DMS 273 (cell line): ENCODE data around the gene ST6GAL1.
A peak's percentile ranks its signal among the peaks of the same experiment; 100 is the strongest.

Experiments
- DNase-seq: peaks from one replicate; lab custom pipeline; 2025; ENCODE audit not compliant: unreplicated experiment; lab: John Stamatoyannopoulos, UW

Gene ST6GAL1

DNA sequence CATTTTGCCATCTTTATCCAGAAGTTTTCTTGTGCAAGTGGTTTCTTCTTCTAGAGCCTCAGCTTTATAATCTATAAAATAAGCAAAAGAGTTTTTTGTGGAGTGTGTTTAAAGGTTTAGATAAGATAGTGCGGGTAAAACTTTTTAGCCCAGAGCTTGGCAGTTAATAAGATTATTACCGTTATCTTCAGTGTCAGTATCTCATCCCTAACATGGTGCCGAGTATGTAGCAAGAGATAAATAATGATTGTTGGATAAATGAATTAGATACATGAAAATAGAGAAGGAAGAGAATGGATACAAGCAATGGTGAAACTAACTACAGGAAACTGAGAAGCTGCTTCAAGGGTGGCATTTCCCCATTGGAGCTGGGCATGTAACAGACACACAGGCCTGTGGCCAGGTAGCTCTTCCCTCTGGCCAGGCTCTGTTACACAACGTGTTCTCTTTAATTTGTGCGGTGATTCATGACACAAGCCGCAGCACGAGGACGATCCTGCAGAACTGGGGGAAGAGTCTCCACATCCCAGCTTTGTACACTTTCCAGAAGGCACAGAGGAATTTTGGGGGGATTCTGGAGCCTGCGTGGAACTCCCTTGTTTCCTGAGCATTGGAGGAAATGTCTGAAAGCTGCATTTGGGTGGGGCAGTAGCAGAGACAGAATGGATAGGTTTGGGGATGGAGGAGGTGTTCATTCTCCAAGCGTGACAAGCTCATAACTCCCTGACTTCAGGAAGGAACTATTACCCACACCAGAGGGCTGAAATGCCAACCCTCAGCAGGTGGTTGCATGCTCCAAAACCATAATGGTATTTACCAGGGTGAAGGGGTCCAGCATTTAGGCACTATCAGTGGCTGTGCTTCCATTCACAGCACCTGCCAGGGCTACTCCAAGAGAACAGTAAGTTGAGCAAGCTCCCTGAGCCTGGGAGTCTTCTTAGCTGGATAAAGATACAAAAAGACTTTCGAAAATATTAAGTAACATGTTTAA, 14.2 kb upstream of the ST6GAL1 start:
- DNase-seq = no peak

- DNase-seq = no peak
Measured at GRCh38 chr3:186917512-186918312, 12.6 kb upstream of the ST6GAL1 start.

GRCh38 chr3:186920301-186920700, 10.0 kb upstream of the ST6GAL1 start:
- DNase-seq = no peak

GRCh38 chr3:186920796-186921195, 9.5 kb upstream of the ST6GAL1 start:
- DNase-seq = no peak

GRCh38 chr3:186921578-186921977, 8.7 kb upstream of the ST6GAL1 start:
- DNase-seq = no peak

GRCh38 chr3:186922224-186922623, 8.1 kb upstream of the ST6GAL1 start:
- DNase-seq = no peak

GRCh38 chr3:186922790-186923189, 7.5 kb upstream of the ST6GAL1 start:
- DNase-seq = no peak

DNA sequence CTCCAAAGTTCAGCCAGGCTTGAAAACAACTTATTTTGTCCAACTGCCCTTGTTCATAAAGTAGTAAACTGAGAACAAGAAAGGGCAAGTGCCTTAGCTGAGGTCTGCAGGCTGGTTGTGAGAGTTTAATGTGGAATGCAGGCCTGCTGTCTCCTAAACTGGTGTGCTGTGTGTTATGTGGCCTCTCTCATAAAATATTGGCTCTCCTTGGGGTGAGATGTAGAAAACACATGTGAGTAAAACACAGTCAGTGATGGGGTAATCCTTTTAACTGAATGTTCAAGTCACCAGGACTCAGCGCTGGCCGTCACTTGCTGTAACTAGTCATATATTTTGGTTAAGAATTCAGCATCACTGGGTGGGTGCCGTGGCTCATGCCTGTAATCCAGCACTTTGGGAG, 7.1 kb upstream of the ST6GAL1 start:
- no peak for DNase-seq

DNA sequence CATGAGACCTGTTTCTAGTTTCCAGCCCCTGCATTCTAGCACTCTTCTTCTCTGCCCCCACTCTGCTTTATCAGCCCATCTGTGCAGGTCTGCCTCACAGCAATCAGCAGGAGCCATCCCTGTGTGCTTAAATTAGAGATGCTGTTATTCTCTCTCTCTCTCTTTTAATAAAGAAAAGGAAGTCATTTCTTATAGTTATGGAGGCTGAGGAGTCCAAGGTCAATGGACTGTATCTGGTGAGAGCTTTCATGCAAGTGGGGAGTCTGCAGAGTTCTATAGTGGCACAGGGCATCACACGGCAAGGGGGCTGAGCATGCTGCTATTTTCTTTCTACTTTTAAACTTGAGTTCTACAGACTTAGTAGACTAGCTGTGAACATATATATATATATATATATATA, 4.5 kb upstream of the ST6GAL1 start:
- peak; percentile 30 for DNase-seq

- no peak for DNase-seq
Measured at GRCh38 chr3:186929186-186929585, 1.1 kb upstream of the ST6GAL1 start.

GRCh38 chr3:186929685-186930084, 641 bp upstream of the ST6GAL1 start:
- DNase-seq = no peak

DNA sequence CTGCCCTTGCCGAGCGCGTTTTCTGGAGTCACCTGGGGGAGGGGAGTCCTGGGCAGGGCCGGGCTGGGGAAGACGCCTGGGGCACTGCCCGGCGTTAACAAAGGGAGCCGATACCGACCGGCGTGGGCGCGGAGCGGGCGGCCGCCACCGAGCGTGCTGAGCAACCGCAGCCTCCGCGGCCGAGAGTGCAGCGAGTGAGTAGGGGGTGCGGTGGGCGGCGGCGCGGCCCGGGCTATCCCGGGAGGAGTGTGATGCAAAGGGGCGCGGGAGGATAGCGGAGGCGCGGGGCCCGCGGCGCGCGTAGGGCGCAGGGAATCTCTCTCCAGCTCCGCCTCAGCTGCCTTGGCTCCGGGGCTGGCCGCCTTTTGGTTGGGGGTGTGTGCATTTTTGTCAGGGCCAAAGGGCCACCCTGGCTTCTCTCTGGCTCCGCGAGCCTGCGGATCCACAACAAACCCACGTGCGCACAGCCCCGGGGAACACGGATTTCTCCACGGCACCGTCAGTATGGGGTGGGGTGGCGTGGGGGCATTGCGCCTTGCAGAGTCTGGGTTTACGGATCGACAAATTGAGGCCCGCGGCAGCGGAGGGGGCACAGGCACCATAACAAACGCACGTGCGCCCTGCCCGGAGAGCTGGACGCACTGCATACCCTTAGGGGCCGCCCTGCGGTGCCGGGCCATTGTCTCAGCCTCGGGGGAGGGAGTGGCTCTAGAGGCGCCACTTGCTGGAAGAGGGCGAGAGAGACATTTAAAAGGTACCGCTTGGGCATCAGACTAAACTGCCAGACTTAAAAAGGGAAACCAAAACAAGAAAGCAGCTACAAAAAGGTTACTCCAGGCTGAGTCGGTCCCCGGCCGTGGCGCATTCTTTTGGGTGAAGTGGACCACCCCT, 560 bp downstream of the ST6GAL1 start:
- peak; percentile 87 for DNase-seq

DNA sequence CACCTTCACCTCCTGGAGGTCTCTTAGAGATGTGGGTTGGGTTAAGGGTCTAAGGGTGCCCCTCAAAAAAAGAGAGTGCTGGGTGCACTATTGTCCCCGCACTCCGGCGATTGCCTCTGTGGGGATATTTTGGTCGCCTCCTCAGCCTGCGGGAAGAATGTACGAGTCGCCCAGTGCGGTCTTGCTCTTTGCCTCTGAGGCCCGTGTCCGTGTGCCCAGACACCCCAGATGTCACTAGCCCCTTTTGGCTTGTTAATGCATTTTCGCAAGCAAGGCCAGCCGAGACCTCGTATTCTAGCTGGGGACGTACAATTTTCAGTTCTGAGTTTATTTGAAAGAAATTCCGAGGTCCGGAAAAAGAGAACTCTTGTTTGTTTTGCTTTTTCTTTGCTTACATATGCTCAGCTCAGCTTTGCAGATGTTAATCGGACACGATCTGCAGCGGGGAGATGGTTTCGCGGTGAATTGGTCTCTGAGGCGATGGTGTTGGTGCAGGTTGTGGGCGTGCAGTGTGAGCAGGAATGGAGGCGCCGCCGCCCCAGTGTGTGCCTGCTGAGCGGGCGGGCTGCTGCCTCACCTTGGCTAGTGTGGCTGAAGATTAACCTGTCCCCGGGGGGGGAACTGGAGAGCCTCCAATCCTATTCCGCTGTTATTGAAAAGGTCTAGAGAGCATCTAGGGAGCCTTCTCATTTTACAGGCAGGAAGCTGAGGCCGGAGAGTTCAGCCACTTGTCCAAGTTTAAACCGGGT, 1.4 kb downstream of the ST6GAL1 start:
- peak; percentile 81 for DNase-seq

- DNase-seq = peak; percentile 63
Measured at GRCh38 chr3:186932281-186933181, 2.2 kb downstream of the ST6GAL1 start.

GRCh38 chr3:186933816-186934215, 3.5 kb downstream of the ST6GAL1 start:
- no peak for DNase-seq

DNA sequence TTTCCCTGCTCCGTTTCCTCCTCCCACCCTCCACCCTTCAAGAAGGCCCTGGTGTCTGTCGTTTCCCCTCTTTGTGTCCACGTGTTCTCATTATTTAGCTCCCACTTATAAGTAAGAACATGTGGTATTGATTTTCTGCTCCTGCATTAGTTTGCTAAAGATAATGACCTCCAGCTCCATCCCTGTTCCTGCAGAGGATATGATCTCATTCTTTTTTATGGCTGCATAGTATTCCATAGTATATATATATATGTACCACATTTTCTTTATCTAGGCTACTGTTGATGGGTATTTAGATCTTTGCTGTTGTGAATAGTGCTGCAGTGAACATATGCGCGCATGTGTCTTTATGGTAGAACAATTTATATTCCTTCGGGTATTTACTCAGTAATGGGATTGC, 4.8 kb downstream of the ST6GAL1 start:
- DNase-seq = no peak

- no peak for DNase-seq
Measured at GRCh38 chr3:186937017-186937875, 6.9 kb downstream of the ST6GAL1 start.

DNA sequence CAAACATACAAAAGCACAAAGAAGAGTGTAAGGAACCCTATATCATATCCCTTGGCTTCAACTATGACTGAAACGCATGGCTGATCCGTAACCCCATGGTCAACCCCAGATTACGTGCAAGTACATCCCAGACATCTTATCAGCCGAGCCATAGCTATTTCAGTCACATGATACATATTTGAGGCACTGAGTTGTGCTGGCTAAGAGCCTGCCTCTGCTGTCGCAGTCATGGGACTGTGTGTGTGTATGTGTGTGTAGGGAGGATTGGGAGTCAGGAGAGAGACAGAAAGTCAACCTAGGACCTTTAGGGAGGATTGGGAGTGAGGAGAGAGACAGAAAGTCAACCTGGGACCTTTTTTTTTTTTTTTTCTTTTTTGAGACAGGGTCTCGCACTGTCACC, 8.4 kb downstream of the ST6GAL1 start:
- DNase-seq = no peak
